CD1c-positive myeloid dendritic cell (primary cell): Measurements from ENCODE around the gene ZCCHC8.
"Not testable (repeated sequence)": the region's sequence is repeated elsewhere in the genome, so short reads cannot be mapped to it uniquely, and the experiment has no call there.

Experiments used
- DNase-seq: peaks from one replicate; pipeline ENCODE4 v3.0.0-alpha.2; 2016; ENCODE audit errors: extremely low spot score

Gene ZCCHC8

GRCh38 chr12:122500685-122501488 is at the start of gene ZCCHC8:
ZCCHC8 (minus strand) TSS chr12:122500932; CDS start chr12:122500840, 92 bp downstream.
- peak; percentile 99 for DNase-seq

GRCh38 chr12:122547330-122547729 is 46.6 kb upstream of the ZCCHC8 start:
- DNase-seq: no peak

GRCh38 chr12:122545855-122546254 is 45.1 kb upstream of the ZCCHC8 start:
- DNase-seq: no peak

- DNase-seq: no peak
Measured at GRCh38 chr12:122544537-122544936, 43.8 kb upstream of the ZCCHC8 start.

GRCh38 chr12:122538496-122538895 is 37.8 kb upstream of the ZCCHC8 start:
- DNase-seq: no peak

GRCh38 chr12:122537021-122537420 is 36.3 kb upstream of the ZCCHC8 start:
- no peak for DNase-seq

GRCh38 chr12:122533856-122534255 is 33.1 kb upstream of the ZCCHC8 start:
- DNase-seq: no peak

- DNase-seq: no peak
Measured at GRCh38 chr12:122528992-122529391, 28.3 kb upstream of the ZCCHC8 start.

GRCh38 chr12:122528582-122528981 is 27.9 kb upstream of the ZCCHC8 start:
- DNase-seq: no peak

GRCh38 chr12:122527478-122527944 is 26.8 kb upstream of the ZCCHC8 start:
- DNase-seq: peak; percentile 79

- DNase-seq: peak; percentile 100
Measured at GRCh38 chr12:122526683-122527477, 26.1 kb upstream of the ZCCHC8 start, which contains the start of the genes KNTC1 and RSRC2. KNTC1 (plus strand) TSS chr12:122527249; CDS start chr12:122530064, 2,815 bp downstream. RSRC2 (minus strand) TSS chr12:122526936; CDS start chr12:122526853, 83 bp downstream.

GRCh38 chr12:122523846-122524718 is 23.4 kb upstream of the ZCCHC8 start:
- DNase-seq: no peak

- peak; percentile 9 for DNase-seq
Measured at GRCh38 chr12:122523280-122523679, 22.5 kb upstream of the ZCCHC8 start.

GRCh38 chr12:122520676-122521075 is 19.9 kb upstream of the ZCCHC8 start:
- no peak for DNase-seq

- DNase-seq: no peak
Measured at GRCh38 chr12:122519418-122519817, 18.7 kb upstream of the ZCCHC8 start.

- no peak for DNase-seq
Measured at GRCh38 chr12:122518908-122519307, 18.2 kb upstream of the ZCCHC8 start.

GRCh38 chr12:122517877-122518276 is 17.1 kb upstream of the ZCCHC8 start:
- DNase-seq: no peak

GRCh38 chr12:122516544-122517361 is 16.0 kb upstream of the ZCCHC8 start:
- DNase-seq: no peak

- no peak for DNase-seq
Measured at GRCh38 chr12:122515275-122515674, 14.5 kb upstream of the ZCCHC8 start.

- DNase-seq: no peak
Measured at GRCh38 chr12:122513660-122514059, 12.9 kb upstream of the ZCCHC8 start.

- not testable (repeated sequence) for DNase-seq
Measured at GRCh38 chr12:122513028-122513427, 12.3 kb upstream of the ZCCHC8 start.
